Measurements from ENCODE around the gene MED26.

DNA sequence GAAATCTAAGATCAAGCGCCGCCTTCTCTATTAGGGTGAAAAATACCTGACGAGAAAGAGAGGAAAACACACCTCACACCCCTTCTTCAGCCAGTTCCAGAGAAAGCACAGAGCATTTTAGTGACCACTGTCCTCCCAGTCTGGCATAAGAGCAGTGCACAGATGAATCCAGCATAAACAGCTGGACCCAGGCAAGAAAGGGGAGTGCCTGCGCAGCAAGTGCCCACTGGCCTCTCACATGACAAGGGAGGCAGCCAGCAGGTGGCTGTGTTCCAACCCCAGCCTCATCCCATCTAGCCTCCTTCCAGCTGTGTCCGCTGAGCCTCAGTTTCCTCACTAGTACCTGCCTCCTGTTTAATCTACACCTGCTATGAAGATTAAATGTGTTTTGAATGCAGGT, 8.0 kb downstream of the MED26 start:
- TF ChIP-seq, protein P1, sequence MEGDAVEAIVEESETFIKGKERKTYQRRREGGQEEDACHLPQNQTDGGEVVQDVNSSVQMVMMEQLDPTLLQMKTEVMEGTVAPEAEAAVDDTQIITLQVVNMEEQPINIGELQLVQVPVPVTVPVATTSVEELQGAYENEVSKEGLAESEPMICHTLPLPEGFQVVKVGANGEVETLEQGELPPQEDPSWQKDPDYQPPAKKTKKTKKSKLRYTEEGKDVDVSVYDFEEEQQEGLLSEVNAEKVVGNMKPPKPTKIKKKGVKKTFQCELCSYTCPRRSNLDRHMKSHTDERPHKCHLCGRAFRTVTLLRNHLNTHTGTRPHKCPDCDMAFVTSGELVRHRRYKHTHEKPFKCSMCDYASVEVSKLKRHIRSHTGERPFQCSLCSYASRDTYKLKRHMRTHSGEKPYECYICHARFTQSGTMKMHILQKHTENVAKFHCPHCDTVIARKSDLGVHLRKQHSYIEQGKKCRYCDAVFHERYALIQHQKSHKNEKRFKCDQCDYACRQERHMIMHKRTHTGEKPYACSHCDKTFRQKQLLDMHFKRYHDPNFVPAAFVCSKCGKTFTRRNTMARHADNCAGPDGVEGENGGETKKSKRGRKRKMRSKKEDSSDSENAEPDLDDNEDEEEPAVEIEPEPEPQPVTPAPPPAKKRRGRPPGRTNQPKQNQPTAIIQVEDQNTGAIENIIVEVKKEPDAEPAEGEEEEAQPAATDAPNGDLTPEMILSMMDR (IDR thresholded peaks at IDR 0.05), result no peak
- no peak for TF ChIP-seq POLR2A (IDR thresholded peaks at IDR 0.05)
